Inflammatory macrophage treated with lipopolysaccharide for 1 hour (primary cell): ENCODE data around the gene GEMIN2.
"Not testable (repeated sequence)": the region's sequence is repeated elsewhere in the genome, so short reads cannot be mapped to it uniquely, and the experiment has no call there.

Experiments used
- DNase-seq, 2 donors: peaks; one replicate each; pipeline ENCODE4 v3.0.0-alpha.2; 2020 to 2022

GEMIN2 gene, protein sequence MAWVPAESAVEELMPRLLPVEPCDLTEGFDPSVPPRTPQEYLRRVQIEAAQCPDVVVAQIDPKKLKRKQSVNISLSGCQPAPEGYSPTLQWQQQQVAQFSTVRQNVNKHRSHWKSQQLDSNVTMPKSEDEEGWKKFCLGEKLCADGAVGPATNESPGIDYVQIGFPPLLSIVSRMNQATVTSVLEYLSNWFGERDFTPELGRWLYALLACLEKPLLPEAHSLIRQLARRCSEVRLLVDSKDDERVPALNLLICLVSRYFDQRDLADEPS

DNA sequence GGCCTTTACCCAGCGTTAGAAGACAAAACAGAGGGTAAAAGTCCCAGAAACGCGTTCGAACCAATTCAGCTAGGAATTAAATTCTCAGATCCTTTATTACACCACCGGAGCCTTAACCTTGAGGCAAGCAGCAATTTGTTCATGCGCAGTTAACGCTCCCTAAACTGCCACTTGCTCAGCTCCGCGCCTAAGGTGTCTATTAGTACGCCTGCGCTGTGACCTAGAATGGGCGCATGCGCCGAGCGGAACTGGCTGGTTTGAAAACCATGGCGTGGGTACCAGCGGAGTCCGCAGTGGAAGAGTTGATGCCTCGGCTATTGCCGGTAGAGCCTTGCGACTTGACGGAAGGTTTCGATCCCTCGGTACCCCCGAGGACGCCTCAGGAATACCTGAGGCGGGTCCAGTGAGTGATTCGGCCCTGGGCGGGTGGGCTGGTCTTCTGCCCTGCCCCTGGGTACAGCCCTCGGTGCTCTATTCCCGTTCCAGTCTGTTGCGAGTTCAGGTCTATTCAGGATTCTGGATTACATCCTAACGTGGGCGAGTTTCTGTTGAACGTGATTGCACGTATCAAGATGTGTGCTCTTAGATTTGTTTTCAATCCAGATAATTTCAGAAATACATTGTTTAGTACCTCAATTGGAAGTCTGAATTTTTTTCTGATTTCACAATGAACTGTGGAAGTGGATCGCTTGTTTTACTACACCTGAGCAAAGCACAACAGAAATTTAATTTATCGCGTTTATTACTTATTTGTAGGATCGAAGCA lies at the start of gene GEMIN2:
Gene GEMIN2, plus strand, starts transcription at position 251 of the 766 bp plus-strand sequence. Its CDS starts 16 bp downstream, at position 267.
- DNase-seq, result peak; percentile 94 to 99

DNA sequence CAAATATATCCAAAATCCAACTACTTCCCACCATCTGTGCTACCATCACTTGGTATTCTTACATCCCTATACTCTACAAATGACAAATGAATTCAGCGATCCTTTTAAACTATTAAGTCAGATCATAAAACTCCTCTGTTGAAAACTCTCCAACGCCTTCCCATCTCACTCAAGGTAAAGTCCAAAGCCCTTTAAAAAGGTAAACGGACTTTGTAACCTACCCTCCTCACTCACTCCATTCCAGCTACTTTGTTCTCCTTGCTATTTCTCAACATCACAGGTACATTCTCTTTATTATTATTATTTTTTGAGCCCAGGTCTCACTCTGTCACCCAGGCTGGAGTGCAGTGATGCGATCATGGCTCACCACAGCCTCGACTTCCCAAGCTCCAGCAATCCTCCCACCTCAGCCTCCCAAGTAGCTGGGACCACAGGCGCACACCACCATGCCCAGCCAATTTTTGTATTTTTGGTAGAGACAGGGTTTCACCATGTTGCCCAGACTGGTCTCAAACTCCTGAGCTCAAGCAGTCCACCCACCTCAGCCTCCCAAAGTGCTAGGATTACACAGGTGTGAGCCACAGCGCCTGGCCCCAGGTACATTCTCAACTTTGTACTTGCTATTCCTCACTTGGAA lies 44.8 kb upstream of the GEMIN2 start:
- DNase-seq, result not testable (repeated sequence)

DNA sequence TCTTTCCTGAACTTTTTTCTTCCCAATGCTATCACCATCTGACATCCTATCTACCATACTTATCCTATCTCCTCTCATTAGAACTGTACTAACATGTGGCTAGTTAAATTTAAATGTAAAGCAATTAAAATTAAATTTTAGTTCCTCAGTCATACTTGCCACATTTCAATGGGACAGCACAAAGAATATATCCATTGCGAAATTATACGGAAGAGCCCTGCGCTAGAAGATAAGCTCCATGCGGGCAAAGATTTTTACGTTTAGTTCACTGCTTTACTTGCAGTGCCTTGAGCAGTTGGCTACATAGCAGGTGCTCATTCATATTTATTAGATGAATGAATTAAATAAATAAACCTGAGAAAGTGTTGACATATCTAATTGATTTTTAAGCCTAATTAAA lies 44.2 kb upstream of the GEMIN2 start:
- no peak for DNase-seq

DNA sequence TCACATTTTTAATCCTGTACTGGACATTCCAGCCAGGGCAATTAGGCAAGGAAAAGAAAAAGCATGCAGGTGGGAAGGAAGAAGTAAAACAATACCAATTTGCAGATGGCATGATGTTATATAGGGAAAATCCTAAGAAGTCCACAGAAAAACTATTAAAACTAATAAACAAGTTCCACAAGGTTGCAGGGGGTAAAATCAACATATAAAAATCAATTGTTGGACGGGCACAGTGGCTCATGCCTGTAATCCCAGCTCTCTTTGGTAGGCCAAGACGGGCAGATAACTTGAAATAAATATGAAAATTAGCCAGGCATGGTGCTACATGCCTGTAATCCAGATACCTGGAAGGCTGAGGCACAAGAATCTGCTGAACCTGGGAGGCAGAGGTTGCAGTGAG lies 43.0 kb upstream of the GEMIN2 start:
- DNase-seq, result no peak

DNA sequence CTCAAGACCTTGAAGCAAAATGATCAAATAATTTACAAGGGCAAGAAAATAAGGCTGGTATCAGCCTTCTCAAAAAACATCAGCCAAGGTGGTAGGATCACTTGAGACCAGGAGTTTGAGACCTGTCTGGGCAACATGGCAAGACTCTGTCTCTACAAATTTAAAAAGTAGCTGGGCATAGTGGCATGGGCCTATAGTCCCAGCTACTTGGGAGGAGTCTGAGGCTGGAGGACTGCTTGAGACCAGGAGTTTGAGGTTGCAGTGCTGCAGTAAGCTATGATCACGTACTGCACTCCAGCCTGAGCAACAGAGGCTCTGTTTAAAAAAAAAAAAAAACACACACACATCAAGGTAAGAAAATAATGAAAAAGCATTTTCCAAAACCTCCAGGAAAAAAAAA lies 33.2 kb upstream of the GEMIN2 start:
- DNase-seq, result no peak

DNA sequence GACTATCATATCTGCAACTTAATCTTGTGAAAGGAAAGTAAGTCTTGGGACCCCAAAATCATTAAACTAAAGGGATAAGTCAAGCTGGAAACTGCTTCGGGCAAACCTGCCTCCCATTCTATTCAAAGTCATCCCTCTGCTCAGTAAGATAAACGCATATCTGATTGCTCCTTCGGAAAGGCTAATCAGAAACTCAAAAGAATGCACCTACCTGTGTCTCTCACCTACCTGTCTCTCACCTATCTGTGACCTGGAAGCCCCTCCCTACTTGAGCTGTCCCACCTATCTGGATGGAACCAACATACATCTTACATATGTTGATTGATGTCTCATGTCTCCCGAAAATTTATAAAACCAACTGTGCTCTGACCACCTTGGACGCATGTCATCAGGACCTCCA lies 31.0 kb upstream of the GEMIN2 start:
- DNase-seq, result no peak

DNA sequence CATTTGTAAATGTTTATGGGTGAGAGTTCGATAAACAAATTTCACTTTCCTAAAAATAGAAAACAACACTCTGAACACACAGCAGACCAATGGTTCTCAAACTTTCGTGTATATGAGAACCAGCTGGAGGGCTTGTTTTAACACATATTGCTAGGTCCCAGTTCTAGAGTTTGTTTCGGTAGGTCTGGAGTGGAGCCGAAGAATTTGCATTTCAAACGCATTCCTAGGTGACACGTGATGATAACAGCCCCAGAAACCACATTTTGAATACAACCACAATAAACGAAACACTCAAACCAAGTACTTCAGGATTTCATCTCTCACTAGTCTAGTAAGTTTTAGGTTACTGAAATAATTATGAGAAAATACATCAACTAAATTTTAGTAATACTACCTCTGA lies 28.2 kb upstream of the GEMIN2 start:
- no peak for DNase-seq

DNA sequence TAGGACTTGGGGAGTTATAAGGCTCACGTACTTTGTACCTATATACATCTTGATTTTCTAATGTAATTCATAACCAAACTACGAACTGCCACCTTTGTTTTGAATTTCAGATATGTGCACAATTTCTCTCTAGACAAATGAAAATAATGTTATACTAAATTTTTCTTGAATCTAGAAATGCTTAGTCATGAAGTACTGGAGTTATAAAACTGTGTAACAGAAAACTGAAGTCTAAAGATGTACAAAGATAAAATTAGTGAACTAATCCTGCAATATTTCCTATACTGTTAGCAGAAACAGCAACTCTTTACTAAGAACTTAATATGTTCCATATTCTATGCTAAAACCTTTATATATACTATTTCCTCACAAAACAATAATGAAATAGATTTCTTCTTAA lies 26.6 kb upstream of the GEMIN2 start:
- DNase-seq, result no peak

DNA sequence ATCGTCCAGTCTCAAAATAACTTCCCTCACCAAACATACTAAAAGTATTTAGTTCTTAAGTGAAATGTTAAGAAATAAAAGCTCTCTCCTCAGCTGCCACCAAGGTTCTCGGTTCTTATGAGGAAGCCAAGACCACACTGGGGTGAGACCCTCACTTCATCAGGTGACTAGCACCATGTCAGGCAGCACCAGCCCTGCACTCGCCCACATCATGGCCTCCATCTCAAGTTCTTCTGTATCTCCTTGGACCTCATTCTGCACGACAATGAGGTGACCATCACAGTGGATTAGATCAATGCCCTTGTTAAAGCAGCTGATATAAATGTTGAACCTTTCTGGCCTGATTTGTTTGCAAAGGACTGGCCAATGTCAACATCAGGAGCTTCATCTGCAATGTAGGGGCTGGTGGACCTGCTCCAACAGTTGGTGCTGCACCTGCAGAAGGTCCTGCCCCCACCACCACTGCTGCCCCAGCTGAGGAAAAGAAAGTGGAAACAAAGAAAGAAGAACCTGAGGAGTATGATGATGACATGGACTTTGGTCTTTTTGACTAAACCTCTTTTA lies 23.5 kb upstream of the GEMIN2 start:
- no peak for DNase-seq

DNA sequence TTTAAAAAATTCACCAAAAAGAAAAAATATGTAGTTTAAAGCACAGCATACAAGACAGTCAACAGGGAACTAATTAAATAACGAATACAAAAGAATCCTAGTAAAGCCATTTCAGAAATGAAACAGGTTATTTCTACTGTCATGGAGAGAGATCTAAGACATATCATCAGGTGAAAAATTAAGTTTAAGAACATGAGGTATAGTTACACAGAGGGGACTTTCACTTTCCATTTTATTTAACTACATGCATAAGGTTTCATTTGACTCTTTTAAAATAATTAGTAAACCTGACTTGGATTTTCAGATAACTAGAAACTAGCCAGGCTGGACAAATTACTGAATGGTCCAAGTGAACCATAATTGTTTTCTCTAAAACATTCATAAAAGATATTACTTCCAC lies 22.4 kb upstream of the GEMIN2 start:
- no peak for DNase-seq

DNA sequence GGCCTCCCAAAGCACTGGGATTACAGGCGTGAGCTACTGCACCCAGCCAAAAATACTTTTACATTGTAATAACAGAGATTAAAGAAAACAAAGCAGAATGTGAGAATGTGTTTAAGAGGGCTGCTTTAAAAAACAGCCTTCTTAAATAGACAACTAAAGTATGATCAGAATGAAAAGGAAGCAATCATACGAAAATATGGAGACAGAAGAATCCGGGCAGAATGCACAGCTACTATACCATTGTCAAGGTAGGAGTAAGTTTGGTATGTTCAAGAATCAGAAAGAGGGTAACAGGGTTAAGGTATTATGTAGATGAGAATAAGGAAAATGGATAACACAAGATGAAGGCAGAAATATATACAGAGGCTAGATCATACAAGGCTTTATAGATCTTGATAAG lies 19.6 kb upstream of the GEMIN2 start:
- no peak for DNase-seq

DNA sequence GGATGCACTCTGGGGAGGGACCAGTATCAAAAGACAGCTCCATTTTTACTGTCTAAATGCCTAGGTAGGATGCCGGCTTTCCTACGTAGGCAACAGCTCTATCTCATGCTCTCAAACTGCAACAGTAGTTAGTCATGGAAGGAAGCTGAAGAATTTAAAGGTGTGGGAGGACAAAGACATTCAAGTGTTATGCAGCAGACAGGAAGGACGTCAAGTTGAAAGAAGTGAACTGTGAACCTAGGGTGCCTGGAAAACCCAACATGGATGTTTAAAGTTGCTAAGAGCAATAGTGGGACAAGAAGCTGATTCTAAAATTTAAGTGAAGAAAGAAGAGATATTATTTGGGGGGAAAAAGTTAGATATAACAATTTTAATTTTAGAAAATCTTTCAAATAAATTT lies 17.0 kb upstream of the GEMIN2 start:
- peak in 1 of 2 donors; percentile 8 for DNase-seq

DNA sequence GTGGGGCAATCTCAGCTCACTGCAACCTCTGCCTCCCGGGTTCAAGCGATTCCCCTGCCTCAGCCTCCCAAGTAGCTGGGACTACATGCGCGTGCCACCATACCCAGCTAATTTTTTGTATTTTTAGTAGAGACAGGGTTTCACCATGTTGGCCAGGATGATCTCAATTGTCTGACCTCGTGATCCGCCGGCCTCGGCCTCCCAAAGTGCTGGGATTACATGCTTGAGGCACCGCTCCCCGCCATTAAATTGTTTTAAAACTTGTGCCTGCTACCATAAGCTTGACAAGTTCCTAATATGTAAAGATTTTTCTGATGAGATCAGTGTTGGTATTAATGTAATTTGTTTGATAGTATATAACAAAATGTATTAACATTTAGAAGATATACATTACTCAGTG lies 14.9 kb upstream of the GEMIN2 start:
- not testable (repeated sequence) for DNase-seq

DNA sequence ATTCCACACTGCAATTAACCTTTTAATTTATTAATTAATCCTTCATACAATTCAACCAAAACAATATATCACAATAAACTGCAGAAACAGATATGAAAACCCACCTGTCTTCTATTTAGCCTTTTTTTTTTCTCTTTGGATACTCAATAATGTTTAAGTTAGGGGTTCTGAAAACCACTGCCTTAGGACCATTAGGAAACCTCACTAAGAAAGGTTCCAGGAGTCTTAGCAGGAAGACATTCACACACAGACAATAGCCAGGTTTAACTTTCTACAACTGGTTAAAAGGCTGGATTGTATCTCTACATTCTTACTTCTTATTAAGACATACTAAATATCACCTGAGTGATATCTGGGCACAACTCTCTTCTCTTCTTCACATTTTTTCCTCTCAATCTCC lies 14.4 kb upstream of the GEMIN2 start:
- no peak for DNase-seq

DNA sequence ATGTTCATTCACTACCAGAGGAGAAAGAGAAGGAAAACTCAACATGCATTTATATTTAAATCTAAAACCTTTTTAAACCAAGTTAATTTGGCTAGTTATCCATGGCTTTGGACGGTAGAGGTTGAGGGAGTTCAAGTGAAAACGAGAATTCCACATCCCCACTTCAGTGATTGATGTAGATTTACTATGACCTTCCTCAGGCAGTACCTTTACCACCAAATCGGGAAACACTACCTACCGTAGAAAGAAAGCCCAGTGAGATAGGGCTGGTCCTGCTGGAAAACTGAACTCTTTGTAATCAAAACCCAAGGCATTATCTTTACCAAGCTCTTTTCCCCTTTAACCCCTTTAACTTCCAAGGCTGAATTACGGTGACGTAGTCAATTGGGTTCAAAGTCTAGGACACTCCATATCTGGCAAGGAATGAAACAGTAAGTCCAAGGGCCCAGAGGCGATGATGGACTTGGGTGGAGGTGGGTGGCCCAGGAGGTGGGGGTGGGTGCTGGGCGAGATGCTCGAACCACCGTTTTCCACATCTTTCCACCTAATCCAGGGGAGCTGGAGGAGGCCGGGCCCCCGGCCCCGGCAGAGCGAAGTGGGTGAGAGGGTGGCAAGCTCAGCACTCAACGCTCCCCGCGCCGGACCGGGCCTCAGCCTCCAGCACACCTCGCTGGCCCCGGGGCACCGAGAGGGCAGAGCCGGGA lies 11.7 kb upstream of the GEMIN2 start:
- peak; percentile 8 to 22 for DNase-seq

DNA sequence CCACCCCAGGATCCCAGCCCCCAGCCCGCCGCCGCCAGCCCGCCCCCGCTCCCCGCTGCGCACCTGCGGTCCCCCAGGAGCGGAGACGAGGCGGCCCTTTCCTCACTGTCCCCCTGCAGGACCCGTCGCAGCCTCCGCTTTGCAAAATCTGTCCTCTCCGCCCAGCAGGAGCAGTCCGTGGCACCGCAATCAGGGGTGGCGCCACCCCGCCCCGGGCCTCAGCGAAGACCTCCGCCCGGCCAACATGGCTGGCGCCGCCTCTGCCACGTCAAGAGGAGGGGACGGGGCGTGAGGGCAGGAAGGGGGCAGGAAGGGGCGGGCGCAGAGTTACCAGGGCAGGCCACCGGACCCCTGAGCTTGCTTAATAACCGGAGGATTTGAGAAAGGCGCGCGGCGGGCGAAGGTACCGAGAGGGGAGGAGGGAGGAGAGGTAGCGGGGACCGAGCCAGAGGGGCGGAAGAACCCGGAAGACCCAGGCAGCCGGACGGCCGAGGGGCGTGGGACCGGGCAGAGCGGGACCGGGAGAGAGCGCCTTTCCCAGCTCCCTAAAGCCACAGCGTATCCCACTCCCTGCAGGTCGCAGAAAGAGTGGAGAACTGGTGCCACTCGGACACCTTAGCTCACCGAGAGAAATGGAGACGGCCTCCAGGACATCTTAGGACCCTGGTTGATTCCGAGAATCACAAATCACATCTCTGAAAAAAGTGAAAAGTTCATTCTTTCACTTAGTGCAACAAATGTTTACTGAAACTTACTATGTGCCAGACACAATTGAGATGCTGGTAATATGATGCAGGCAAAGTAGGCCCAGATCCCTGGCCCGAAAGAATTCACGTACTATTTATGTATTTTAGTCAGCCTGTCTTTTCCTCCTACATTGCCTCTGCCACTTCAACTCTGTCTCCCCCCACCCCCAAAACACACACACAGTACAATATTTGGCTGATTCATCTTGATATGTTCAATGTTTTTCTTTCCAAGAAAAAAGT lies 10.9 kb upstream of the GEMIN2 start, which contains the start of gene SEC23A:
Gene SEC23A, minus strand, starts transcription at position 267 of the 989 bp plus-strand sequence. CDS start 7,117 bp downstream, outside the sequence.
- DNase-seq, result peak; percentile 72 to 74

DNA sequence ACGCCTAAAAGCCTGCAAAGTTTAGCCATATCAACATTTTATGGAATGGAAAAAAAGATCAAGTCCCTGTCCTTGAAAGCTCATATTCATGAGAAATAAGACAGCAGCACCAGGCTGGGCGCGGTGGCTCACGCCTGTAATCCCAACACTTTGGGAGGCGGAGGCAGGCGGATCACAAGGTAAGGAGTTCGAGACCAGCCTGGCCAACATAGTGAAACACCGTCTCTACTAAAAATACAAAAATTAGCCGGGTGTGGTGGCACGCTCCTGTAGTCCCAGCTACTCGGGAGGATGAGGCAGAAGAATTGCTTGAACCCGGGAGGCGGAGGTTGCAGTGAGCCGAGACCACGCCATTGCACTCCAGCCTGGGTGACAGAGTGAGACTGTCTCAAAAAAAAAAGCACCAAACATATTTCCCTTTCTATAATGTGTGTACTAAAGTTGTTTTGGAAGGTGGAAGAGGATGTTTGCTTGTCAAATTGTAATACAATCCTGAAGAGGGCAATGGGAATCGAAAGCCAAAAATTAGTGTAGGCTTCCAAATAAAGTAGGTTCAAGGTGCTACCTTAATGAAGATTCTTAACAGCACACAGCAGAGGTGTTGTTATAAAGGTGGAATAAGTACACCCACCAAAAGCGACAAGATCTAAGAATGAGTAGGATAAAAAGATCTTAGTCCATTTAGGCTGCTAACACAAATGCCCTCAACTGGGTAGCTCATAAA lies 9.9 kb upstream of the GEMIN2 start:
- not testable (repeated sequence) for DNase-seq

DNA sequence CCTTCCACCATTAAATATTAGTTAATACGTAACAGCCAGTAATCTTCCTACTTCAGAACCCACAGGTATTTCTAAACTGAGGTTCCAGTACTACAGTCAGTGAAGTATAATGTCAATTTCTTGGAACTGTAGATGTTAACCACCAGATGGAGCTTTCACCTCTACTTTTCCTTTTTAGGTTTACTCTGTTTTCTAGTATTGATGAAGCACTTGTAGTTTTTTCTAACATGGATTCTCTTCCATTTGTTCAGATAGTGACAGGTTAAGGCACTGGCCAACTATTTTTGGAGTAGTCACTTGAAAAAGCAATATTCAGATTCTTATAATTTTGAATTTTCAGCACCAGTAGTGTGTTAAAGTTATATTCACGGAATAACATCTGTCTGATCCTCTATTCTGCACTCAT lies 6.5 kb upstream of the GEMIN2 start:
- DNase-seq, result peak in 1 of 2 donors; percentile 26

DNA sequence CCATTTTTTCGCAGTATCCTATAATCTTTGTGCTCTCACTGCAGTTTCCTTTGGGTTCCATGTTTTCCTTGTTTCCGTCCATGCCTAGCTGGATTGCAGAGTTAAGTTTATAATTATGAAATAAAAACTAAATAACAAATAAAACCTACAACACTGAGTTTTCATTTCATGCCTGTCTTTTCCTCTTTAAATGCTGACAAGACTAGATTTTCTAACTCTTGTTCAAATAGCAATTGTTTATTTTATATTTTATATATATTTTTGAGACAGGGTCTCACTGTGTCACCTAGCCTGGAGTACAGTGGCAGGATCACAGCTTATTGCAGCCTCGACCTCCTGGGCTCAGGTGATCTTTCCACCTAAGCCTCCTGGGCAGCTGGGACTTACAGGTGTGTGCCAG lies 5.3 kb upstream of the GEMIN2 start:
- DNase-seq, result no peak

DNA sequence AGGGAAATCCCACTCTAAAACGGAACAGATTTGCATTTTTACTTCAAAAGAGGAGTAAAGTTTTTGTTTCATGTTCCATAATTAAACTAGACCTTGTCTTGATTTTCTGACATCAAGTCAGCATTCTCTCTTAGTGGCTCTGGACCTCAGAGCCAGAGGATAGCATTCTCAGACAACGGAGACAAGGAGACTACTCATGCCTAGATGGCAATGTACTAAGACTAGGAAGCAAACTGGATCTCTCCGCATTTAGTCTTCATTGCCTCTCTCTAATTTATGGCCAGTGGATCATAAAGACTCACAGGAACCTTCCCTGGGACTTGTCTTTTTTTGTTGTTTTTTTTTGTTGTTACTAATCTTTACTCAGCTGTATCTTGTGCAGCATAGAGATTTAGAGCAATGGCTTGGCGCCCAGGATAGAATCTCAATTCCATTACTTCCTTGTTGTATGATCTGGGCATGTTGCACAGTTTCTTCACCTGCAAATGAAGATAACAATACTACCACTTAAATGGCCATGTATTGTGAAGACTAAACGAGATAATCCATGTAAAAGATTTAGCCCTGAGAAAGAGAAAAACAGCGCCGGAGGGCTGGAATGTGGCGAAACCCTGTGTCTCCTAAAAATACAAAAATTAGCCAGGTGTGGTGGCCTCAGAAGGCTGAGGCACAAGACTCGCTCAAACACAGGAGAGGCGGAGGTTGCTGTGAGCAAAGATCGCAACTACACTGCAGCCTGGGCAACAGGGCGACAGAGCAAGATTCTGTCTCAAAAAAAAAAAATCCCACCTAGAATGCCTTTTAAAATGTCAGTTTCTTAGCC lies 4.0 kb upstream of the GEMIN2 start:
- no peak for DNase-seq
